Measurements from ENCODE around the gene AP3S2. TPM values are rescaled to one million over a fixed set of nuclear protein-coding genes. Genes with fewer than 3 reads are reported as not detected.

The AP3S2 gene
- total and polyA plus RNA-seq, 2 experiments from 2014 or later, result 9.4 to 93.3 TPM

DNA sequence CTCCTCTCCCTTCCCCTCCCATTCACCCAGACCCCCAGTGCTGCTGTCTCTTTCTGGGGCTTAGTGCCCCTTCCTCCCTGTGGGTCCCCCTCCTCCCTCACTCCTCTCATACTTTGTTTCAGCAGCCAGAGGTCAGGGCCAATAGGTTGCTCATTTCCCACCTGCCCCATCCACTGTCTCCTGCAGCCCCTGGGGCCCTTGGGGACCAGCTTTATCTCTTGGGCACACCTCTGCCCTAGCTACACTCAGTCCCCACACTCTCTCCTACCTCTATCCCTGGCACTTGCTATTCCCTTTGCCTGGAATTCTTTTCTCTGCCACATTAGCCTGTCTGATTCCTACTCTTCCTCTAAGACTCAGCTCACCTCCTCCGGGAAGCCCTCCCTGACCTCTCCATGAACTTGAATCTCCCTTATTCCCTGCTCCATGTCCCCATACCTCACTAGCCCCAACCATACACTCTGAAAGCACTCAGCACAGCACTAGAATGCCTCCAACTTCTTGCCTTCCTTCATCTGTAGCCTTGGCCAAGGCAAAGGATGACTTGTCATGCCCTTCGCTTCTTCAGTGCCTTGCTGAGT, 93.8 kb downstream of the AP3S2 start:
- no peaks in the 10 kb centered on the region for H3K27me3 ChIP-seq (ENCODE audit: insufficient read depth)
- H3K36me3 ChIP-seq (ENCODE audit: insufficient read depth), result no peaks in the 10 kb centered on the region
- no peak for TF ChIP-seq EZH2 (IDR thresholded peaks at IDR 0.05; ENCODE audit: low read depth, unreplicated experiment)
- TF ChIP-seq ZNF331 (CRISPR knock-in tag; IDR thresholded peaks at IDR 0.05; ENCODE audit: low read depth), result no peak
- TF ChIP-seq ZNF114 (CRISPR knock-in tag; IDR thresholded peaks at IDR 0.05), result no peak
- TF ChIP-seq, protein P1, sequence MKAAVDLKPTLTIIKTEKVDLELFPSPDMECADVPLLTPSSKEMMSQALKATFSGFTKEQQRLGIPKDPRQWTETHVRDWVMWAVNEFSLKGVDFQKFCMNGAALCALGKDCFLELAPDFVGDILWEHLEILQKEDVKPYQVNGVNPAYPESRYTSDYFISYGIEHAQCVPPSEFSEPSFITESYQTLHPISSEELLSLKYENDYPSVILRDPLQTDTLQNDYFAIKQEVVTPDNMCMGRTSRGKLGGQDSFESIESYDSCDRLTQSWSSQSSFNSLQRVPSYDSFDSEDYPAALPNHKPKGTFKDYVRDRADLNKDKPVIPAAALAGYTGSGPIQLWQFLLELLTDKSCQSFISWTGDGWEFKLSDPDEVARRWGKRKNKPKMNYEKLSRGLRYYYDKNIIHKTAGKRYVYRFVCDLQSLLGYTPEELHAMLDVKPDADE (IDR thresholded peaks at IDR 0.05), result no peak
- TF ChIP-seq, protein P2, sequence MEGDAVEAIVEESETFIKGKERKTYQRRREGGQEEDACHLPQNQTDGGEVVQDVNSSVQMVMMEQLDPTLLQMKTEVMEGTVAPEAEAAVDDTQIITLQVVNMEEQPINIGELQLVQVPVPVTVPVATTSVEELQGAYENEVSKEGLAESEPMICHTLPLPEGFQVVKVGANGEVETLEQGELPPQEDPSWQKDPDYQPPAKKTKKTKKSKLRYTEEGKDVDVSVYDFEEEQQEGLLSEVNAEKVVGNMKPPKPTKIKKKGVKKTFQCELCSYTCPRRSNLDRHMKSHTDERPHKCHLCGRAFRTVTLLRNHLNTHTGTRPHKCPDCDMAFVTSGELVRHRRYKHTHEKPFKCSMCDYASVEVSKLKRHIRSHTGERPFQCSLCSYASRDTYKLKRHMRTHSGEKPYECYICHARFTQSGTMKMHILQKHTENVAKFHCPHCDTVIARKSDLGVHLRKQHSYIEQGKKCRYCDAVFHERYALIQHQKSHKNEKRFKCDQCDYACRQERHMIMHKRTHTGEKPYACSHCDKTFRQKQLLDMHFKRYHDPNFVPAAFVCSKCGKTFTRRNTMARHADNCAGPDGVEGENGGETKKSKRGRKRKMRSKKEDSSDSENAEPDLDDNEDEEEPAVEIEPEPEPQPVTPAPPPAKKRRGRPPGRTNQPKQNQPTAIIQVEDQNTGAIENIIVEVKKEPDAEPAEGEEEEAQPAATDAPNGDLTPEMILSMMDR (conservative IDR thresholded peaks at IDR 0.05; ENCODE audit: low read depth in 2 of 2), result no peak
- TF ChIP-seq JUNB (IDR thresholded peaks at IDR 0.05; ENCODE audit: unreplicated experiment), result no peak
- TF ChIP-seq, protein P3, sequence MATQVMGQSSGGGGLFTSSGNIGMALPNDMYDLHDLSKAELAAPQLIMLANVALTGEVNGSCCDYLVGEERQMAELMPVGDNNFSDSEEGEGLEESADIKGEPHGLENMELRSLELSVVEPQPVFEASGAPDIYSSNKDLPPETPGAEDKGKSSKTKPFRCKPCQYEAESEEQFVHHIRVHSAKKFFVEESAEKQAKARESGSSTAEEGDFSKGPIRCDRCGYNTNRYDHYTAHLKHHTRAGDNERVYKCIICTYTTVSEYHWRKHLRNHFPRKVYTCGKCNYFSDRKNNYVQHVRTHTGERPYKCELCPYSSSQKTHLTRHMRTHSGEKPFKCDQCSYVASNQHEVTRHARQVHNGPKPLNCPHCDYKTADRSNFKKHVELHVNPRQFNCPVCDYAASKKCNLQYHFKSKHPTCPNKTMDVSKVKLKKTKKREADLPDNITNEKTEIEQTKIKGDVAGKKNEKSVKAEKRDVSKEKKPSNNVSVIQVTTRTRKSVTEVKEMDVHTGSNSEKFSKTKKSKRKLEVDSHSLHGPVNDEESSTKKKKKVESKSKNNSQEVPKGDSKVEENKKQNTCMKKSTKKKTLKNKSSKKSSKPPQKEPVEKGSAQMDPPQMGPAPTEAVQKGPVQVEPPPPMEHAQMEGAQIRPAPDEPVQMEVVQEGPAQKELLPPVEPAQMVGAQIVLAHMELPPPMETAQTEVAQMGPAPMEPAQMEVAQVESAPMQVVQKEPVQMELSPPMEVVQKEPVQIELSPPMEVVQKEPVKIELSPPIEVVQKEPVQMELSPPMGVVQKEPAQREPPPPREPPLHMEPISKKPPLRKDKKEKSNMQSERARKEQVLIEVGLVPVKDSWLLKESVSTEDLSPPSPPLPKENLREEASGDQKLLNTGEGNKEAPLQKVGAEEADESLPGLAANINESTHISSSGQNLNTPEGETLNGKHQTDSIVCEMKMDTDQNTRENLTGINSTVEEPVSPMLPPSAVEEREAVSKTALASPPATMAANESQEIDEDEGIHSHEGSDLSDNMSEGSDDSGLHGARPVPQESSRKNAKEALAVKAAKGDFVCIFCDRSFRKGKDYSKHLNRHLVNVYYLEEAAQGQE (IDR thresholded peaks at IDR 0.05; ENCODE audit: unreplicated experiment), result no peak
- TF ChIP-seq NANOG (IDR thresholded peaks at IDR 0.05; ENCODE audit: borderline replicate concordance), result no peak
- no peak for TF ChIP-seq EZH2phosphoT487 (IDR thresholded peaks at IDR 0.05; ENCODE audit: unreplicated experiment)
- TF ChIP-seq, protein P4, sequence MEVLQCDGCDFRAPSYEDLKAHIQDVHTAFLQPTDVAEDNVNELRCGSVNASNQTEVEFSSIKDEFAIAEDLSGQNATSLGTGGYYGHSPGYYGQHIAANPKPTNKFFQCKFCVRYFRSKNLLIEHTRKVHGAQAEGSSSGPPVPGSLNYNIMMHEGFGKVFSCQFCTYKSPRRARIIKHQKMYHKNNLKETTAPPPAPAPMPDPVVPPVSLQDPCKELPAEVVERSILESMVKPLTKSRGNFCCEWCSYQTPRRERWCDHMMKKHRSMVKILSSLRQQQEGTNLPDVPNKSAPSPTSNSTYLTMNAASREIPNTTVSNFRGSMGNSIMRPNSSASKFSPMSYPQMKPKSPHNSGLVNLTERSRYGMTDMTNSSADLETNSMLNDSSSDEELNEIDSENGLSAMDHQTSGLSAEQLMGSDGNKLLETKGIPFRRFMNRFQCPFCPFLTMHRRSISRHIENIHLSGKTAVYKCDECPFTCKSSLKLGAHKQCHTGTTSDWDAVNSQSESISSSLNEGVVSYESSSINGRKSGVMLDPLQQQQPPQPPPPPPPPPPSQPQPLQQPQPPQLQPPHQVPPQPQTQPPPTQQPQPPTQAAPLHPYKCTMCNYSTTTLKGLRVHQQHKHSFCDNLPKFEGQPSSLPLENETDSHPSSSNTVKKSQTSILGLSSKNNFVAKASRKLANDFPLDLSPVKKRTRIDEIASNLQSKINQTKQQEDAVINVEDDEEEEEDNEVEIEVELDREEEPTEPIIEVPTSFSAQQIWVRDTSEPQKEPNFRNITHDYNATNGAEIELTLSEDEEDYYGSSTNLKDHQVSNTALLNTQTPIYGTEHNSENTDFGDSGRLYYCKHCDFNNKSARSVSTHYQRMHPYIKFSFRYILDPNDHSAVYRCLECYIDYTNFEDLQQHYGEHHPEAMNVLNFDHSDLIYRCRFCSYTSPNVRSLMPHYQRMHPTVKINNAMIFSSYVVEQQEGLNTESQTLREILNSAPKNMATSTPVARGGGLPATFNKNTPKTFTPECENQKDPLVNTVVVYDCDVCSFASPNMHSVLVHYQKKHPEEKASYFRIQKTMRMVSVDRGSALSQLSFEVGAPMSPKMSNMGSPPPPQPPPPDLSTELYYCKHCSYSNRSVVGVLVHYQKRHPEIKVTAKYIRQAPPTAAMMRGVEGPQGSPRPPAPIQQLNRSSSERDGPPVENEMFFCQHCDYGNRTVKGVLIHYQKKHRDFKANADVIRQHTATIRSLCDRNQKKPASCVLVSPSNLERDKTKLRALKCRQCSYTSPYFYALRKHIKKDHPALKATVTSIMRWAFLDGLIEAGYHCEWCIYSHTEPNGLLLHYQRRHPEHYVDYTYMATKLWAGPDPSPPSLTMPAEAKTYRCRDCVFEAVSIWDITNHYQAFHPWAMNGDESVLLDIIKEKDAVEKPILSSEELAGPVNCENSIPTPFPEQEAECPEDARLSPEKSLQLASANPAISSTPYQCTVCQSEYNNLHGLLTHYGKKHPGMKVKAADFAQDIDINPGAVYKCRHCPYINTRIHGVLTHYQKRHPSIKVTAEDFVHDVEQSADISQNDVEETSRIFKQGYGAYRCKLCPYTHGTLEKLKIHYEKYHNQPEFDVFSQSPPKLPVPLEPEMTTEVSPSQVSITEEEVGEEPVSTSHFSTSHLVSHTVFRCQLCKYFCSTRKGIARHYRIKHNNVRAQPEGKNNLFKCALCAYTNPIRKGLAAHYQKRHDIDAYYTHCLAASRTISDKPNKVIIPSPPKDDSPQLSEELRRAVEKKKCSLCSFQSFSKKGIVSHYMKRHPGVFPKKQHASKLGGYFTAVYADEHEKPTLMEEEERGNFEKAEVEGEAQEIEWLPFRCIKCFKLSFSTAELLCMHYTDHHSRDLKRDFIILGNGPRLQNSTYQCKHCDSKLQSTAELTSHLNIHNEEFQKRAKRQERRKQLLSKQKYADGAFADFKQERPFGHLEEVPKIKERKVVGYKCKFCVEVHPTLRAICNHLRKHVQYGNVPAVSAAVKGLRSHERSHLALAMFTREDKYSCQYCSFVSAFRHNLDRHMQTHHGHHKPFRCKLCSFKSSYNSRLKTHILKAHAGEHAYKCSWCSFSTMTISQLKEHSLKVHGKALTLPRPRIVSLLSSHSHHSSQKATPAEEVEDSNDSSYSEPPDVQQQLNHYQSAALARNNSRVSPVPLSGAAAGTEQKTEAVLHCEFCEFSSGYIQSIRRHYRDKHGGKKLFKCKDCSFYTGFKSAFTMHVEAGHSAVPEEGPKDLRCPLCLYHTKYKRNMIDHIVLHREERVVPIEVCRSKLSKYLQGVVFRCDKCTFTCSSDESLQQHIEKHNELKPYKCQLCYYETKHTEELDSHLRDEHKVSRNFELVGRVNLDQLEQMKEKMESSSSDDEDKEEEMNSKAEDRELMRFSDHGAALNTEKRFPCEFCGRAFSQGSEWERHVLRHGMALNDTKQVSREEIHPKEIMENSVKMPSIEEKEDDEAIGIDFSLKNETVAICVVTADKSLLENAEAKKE (CRISPR knock-in tag; IDR thresholded peaks at IDR 0.05), result no peak
- TF ChIP-seq CREB1 (CRISPR knock-in tag; IDR thresholded peaks at IDR 0.05; ENCODE audit: low read depth), result no peak
- no peak for TF ChIP-seq POLR2AphosphoS5 (IDR thresholded peaks at IDR 0.05; ENCODE audit: low read depth)
- H3K27me3 Mint-ChIP-seq (ENCODE audit: insufficient read depth, low read depth, poor library complexity), result peaks cover 20% of the 10 kb centered on the region
- H3K27ac ChIP-seq (ENCODE audit: low read depth), result no peak overlapping the region
- no peaks in the 10 kb centered on the region for H3K79me2 ChIP-seq (replicated peaks; ENCODE audit: insufficient read depth)
- H2AFZ ChIP-seq, result no peak overlapping the region
- H3K4me1 Mint-ChIP-seq, result peaks cover 5% of the 10 kb centered on the region; the same call in 2 of the 3 replicates
- H3K4me1 ChIP-seq (ENCODE audit: insufficient read depth), result no peaks in the 10 kb centered on the region
- H3K4me3 ChIP-seq, result no peak overlapping the region
- no peak overlapping the region for H3K4me2 ChIP-seq
- no peaks in the 10 kb centered on the region for H3K36me3 Mint-ChIP-seq (ENCODE audit: low read depth)
- H4K20me1 ChIP-seq (replicated peaks; ENCODE audit: insufficient read depth), result no peaks in the 10 kb centered on the region
- ATAC-seq (no peak), DNase-seq (ENCODE audit: low spot score) (no peak)
- no peaks in the 10 kb centered on the region for H3K9me2 ChIP-seq (ENCODE audit: insufficient read depth)
- no peaks in the 10 kb centered on the region for H3F3A ChIP-seq (replicated peaks; ENCODE audit: low read depth)
- H3K27ac Mint-ChIP-seq, result no peak overlapping the region
- H3K4me3 Mint-ChIP-seq, result no peak overlapping the region
- no peaks in the 10 kb centered on the region for H3K9me3 Mint-ChIP-seq

Data from GM23338 (cell line).